HL-60 (cell line): ENCODE data around the gene EREG.
A peak's percentile ranks its signal among the peaks of the same experiment; 100 is the strongest.

Experiments used
- DNase-seq, 2 experiments: peaks; one replicate each; pipeline ENCODE4 v3.0.0-alpha.2; 2010 to 2020; ENCODE audit warnings: low read depth in 1 of 2, low spot score in 1 of 2
- H3K27ac ChIP-seq: fragments of 250-450 bp; sonication (Bioruptor Pico); replicated peaks from 2 replicates; pipeline ENCODE4 v1.5.1; 2020; ENCODE audit warnings: mild to moderate bottlenecking, moderate library complexity
- H3K27me3 ChIP-seq: fragments of 250-450 bp; sonication (Bioruptor Pico); 2 replicates; pipeline ENCODE4 v1.5.1; 2021; ENCODE audit warnings: mild to moderate bottlenecking, moderate library complexity; ENCODE audit not compliant: insufficient read depth, poor library complexity, severe bottlenecking
- H3K4me3 ChIP-seq: replicated peaks from 2 replicates; pipeline ENCODE4 v1.5.1; 2011; ENCODE audit warnings: mild to moderate bottlenecking, control low read depth, low read length; ENCODE audit not compliant: insufficient read depth
- GABPA ChIP-seq: IDR thresholded peaks from 2 replicates; pipeline ENCODE4 v1.6.1; 2012; ENCODE audit warnings: low read depth
- POLR2AphosphoS5 ChIP-seq: IDR thresholded peaks from 2 replicates; pipeline ENCODE4 v1.6.1; 2012; ENCODE audit warnings: low read depth
- SPI1 ChIP-seq: IDR thresholded peaks from 2 replicates; pipeline ENCODE4 v1.6.1; 2012; ENCODE audit warnings: low read depth, mild to moderate bottlenecking, borderline replicate concordance
- TF ChIP-seq, protein P1 (sequence below): IDR thresholded peaks from one replicate; pipeline ENCODE4 v1.5.1; 2011; ENCODE audit warnings: low read length, control low read depth, inconsistent platforms; ENCODE audit not compliant: insufficient read depth
- TF ChIP-seq, protein P2 (sequence below): IDR thresholded peaks from 2 replicates; pipeline ENCODE4 v1.6.1; 2012; ENCODE audit warnings: low read depth; ENCODE audit not compliant: insufficient replicate concordance

Gene EREG

DNA sequence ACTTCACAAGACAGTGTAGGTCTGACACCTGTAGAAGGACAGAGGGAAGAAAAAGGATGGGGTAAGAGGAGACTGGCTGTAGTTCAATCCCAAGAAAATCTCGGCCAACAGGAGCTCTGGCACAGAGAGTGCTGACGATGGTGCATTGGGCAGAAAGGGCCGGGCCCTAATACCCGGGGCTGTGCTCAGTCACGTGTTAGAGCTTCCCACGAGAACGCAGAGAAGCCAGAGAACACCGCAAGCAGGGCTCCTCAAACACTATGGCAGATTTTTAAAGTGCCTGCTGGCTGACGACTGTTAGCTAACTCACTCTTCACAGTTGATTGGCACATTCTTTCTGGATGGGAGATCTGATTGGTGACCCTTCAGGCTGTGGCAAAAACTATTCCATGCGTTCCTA is 35.5 kb downstream of the EREG start:
- H3K27ac ChIP-seq: no peak overlapping the region
- no peak for DNase-seq
- no peaks in the 10 kb centered on the region for H3K27me3 ChIP-seq
- no peak overlapping the region for H3K4me3 ChIP-seq
- no peak for TF ChIP-seq SPI1
- TF ChIP-seq, protein P1, sequence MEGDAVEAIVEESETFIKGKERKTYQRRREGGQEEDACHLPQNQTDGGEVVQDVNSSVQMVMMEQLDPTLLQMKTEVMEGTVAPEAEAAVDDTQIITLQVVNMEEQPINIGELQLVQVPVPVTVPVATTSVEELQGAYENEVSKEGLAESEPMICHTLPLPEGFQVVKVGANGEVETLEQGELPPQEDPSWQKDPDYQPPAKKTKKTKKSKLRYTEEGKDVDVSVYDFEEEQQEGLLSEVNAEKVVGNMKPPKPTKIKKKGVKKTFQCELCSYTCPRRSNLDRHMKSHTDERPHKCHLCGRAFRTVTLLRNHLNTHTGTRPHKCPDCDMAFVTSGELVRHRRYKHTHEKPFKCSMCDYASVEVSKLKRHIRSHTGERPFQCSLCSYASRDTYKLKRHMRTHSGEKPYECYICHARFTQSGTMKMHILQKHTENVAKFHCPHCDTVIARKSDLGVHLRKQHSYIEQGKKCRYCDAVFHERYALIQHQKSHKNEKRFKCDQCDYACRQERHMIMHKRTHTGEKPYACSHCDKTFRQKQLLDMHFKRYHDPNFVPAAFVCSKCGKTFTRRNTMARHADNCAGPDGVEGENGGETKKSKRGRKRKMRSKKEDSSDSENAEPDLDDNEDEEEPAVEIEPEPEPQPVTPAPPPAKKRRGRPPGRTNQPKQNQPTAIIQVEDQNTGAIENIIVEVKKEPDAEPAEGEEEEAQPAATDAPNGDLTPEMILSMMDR: no peak
- TF ChIP-seq, protein P2, sequence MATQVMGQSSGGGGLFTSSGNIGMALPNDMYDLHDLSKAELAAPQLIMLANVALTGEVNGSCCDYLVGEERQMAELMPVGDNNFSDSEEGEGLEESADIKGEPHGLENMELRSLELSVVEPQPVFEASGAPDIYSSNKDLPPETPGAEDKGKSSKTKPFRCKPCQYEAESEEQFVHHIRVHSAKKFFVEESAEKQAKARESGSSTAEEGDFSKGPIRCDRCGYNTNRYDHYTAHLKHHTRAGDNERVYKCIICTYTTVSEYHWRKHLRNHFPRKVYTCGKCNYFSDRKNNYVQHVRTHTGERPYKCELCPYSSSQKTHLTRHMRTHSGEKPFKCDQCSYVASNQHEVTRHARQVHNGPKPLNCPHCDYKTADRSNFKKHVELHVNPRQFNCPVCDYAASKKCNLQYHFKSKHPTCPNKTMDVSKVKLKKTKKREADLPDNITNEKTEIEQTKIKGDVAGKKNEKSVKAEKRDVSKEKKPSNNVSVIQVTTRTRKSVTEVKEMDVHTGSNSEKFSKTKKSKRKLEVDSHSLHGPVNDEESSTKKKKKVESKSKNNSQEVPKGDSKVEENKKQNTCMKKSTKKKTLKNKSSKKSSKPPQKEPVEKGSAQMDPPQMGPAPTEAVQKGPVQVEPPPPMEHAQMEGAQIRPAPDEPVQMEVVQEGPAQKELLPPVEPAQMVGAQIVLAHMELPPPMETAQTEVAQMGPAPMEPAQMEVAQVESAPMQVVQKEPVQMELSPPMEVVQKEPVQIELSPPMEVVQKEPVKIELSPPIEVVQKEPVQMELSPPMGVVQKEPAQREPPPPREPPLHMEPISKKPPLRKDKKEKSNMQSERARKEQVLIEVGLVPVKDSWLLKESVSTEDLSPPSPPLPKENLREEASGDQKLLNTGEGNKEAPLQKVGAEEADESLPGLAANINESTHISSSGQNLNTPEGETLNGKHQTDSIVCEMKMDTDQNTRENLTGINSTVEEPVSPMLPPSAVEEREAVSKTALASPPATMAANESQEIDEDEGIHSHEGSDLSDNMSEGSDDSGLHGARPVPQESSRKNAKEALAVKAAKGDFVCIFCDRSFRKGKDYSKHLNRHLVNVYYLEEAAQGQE: no peak
- no peak for TF ChIP-seq POLR2AphosphoS5
- TF ChIP-seq GABPA: no peak

DNA sequence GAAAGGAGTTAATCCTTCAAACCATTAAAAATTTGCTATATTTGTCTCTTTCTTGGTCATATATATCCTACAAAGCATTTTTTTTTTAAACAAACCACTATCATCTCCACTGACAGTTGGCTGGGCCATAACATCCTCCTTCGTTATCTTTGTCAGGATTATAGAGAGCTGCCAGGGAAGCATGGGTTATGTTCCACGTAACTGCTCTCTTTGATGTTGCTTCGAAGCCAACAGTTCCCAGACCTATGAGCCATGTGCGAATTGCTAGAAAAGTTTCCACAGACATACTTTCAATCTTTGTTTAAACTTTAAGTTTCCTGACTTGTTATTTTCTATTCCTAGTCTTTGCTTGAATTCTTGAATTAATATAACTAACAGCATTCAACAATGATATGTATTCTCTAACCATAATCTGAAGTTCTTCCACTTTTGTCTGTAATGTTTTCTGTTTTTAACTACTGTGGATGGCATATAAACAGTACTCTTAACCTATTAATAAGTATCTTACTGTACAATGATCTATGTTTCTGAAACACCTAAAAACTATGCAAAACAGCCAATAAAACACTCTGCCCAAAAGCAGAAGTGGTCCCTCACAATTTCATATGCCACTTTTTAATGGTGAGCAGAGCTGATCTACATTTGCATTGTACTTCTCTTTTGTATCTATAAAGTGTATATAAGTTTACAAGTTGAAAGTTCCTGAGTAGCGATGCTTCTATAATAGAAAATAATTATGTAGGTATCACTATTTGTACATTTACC is 37.9 kb downstream of the EREG start:
- Histone ChIP-seq H3K27ac (no peak overlapping the region), H3K4me3 (no peak overlapping the region), H3K27me3 (no peaks in the 10 kb centered on the region)
- TF ChIP-seq, protein P2: no peak
- TF ChIP-seq, protein P1: no peak
- no peak for TF ChIP-seq POLR2AphosphoS5
- TF ChIP-seq SPI1: peak; percentile 90
- no peak for DNase-seq

DNA sequence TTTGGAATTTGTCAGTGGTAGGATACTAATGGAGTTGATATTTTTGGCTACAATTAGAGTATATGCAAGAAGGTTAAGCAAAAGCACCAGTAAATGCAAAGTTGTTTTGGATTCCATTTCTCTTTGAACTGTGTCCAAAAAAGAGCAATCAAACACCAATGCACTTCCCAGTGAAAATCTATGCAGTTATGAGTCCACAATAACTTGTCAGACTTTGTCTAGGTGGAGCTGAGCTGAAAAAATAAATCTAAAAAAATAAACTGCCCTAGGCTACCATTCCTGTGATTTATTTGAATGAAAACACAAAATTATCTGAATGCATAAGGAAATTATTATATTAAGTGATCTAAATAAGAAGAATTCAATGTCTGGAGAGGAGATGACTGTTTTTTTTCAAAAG is 42.9 kb downstream of the EREG start:
- no peak for DNase-seq
- no peak overlapping the region for H3K27ac ChIP-seq
- TF ChIP-seq, protein P1: no peak
- TF ChIP-seq, protein P2: no peak
- no peak overlapping the region for H3K4me3 ChIP-seq
- H3K27me3 ChIP-seq: no peaks in the 10 kb centered on the region
